TTC549 (cell line): ENCODE results near the gene LRTM2.

Experiments used
- FAIRE-seq: peaks from 2 replicates; lab custom pipeline; 2012; peaks lifted over from hg19 to GRCh38; lab: Jason Lieb, UNC

LRTM2 gene

GRCh38 chr12:1885082-1885596, 64.8 kb downstream of the LRTM2 start:
- no peak for FAIRE-seq

DNA sequence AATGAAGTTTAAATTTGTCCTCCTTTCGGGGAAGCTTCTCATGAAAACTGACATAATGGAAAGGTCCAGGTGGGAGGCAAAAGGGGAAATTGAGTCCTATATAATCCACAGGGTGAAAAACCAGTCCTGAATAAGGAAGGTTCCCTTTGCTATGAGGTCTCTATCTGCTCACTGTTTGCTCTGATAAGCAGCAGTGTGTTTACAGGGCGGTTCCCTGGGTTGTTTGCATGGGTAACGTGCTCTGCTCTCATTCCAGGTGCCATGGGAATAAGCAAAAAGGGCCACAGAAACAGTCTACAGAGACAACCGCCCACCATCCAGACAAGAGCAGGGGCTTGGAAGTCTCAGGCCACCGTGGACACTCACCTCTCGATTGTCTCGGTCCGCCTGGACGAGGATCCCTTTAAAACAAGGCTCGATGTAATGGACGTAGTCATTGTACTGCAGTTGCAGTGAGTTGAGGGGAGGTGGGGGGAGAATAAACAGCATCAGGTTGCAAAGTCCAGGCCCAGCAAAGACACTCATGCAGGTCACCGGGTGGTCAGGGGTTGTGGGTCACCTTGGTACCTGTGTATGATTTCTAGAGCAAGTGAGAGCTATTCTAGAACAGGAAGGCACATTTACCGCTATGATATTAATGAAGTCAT, 65.4 kb downstream of the LRTM2 start:
- no peak for FAIRE-seq
